HG02852 (cell line): ENCODE data around the gene KCNN3.
"Not testable (repeated sequence)": the region's sequence is repeated elsewhere in the genome, so short reads cannot be mapped to it uniquely, and the experiment has no call there.

ENCODE experiments used
- ATAC-seq: cut with Tn5 transposase; IDR thresholded peaks from one replicate; pipeline ENCODE4 v1.9.1; 2021; ENCODE audit warnings: mild to moderate bottlenecking, moderate library complexity; ENCODE audit not compliant: unreplicated experiment

KCNN3 gene

DNA sequence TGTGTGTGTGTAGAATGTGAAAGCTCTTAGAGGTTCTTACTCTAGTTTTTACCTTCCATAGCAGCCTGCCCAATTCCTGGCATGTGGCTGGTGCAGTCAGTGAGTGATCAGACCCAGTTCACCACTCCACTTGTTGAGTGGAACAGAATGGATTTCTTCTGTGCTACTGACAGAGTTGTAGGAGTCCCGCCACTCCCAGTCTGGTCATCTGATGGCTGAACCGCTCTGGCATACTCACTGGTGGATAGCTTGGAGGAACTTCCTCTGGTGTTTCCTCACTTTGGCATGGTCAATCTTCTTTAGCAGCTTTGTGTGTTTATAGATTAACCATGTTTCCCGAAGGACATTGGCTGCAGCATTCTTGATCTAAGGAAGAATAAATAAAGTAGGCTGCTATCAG, 155.4 kb downstream of the KCNN3 start:
- no peak for ATAC-seq

GRCh38 chr1:154714052-154714623, 155.9 kb downstream of the KCNN3 start:
- ATAC-seq = no peak

- no peak for ATAC-seq
These were observed 157.1 kb downstream of the KCNN3 start for GRCh38 chr1:154713005-154713404.

DNA sequence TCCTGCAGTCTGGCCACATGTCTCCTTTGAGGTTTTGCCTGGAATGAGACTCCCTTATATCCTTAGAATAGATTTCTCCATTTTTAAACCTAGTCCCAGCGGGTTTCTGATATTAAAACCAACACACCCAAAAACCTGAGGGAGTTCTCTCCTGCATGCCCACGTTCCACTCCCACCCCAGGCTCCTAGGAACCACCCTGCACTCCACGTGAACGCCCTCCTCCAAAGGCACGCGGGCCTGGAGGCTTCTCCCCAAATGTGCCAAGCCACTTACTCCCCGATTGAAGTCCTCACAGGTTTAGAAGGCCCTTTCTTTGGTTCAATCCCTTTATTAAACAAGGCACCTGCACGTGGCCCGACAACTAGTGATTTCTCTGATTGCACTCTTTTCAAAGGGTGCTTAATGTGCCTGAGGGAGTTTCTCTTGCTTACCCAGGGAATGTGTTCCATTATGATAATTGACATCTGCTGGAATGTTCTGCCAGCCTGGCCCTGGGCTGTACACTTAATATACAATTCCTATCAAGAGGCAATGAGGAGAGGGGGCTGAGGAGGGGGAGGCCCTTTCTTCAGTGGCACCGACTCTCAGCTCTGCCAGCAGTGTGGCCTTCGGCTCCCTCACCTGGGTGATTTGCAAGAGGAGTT, 157.8 kb downstream of the KCNN3 start:
- ATAC-seq = no peak

GRCh38 chr1:154711416-154711815, 158.7 kb downstream of the KCNN3 start:
- ATAC-seq = no peak

GRCh38 chr1:154710106-154710505, 160.0 kb downstream of the KCNN3 start:
- no peak for ATAC-seq

GRCh38 chr1:154707901-154708463, 162.1 kb downstream of the KCNN3 start:
- no peak for ATAC-seq

GRCh38 chr1:154706851-154707250, 163.2 kb downstream of the KCNN3 start:
- ATAC-seq = no peak

DNA sequence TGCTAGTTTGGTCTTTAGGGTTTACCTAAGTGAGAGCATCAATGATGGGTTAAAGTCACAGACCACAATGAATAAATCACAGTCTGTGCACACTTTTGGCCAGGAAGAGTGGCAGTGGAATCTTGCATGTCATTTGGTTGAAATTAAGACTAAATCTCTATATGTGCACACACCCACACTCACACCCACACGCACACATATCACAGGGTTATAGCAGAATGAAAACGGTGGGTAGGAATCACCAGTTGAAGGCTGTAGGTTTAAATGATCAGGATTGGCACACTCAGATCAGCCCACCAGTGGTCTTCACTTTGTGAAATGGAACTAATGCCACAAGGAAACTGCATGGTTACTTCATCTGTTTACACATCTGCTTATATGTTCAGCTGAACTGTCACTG, 164.5 kb downstream of the KCNN3 start:
- no peak for ATAC-seq

- ATAC-seq = no peak
These were observed 166.9 kb downstream of the KCNN3 start for GRCh38 chr1:154703170-154703569.

GRCh38 chr1:154698320-154699096, 171.6 kb downstream of the KCNN3 start:
- no peak for ATAC-seq

- ATAC-seq = no peak
These were observed 172.4 kb downstream of the KCNN3 start for GRCh38 chr1:154697710-154698109.

DNA sequence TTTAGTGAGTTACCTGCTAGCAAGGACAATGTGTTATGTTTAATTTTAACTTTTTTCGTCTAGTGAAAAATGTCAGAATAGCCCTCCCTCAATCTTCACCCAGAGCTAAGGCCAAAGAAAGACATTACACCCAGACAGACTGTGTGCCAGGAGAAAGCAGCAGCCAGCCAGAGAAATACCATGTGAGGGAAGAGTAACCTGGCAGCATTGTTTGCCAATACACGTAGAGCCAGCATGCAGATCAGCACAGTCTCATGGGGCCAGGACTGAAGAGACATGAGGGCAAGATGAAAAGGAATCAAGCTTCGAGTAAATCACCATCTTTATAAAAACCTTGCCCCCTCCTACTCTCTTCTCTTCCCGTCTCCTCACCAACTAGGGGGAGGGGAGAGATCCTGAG, 173.6 kb downstream of the KCNN3 start:
- no peak for ATAC-seq

- ATAC-seq = no peak
These were observed 174.1 kb downstream of the KCNN3 start for GRCh38 chr1:154695985-154696384.

GRCh38 chr1:154694995-154695394, 175.1 kb downstream of the KCNN3 start:
- no peak for ATAC-seq

DNA sequence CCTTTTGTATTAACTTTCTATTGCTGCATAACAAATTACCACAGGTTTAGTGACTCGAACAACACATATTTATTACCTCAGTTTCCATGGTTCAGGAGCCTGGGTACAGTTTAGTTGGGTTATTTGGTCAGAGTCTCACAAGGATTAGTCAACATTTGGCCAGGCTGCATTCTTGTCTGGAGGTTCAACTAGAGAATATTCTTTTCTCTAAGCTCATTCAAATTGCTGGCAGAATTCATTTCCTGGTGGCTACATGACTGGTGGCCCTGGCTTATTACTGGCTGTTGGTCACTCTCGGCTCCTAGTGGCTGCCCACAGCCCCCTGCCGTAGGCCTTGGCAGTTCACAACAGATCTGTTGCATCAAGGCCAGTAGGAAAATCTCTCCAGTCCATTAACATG, 181.0 kb downstream of the KCNN3 start:
- no peak for ATAC-seq

DNA sequence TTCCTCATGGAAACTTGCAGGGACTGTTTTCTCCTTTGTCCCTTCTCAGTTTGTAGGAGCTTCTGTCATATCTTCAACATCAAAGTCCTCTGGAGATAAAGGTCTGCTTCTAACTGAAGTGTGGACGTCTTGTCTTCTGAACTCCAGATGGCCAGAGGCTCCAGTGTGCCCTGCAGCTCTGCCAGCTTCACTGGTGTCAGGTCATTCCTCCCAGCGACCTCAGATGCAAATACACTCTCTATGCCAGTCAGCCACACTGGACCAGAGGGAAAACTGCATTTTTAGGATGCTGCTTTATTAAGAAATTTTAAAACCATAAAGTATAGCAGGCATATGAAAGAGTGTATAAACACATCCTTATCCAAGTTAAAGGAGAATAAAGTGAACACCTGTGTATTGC, 183.6 kb downstream of the KCNN3 start:
- no peak for ATAC-seq

- ATAC-seq = no peak
These were observed 186.3 kb downstream of the KCNN3 start for GRCh38 chr1:154683820-154684219.

DNA sequence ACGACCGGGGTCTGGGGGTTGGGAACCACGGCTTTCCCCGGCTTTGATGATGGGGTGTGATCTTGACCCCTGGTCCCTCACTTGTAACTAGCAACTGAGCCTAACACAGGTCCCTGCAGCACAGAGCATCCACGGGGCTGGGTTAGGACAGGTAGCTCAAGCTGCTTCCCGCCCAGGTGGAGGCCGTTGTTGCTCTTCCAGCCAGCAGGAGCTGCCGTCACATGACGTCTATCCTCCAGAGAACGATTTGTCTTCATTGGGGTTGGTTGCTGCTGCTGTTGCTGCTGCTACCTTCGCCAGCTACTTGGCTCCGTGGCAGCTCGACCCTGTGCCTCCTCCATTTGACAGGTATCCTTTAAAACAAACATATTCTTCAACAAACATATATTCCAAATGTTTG, 187.8 kb downstream of the KCNN3 start:
- ATAC-seq = no peak

GRCh38 chr1:154677844-154678243, 192.2 kb downstream of the KCNN3 start:
- not testable (repeated sequence) for ATAC-seq

DNA sequence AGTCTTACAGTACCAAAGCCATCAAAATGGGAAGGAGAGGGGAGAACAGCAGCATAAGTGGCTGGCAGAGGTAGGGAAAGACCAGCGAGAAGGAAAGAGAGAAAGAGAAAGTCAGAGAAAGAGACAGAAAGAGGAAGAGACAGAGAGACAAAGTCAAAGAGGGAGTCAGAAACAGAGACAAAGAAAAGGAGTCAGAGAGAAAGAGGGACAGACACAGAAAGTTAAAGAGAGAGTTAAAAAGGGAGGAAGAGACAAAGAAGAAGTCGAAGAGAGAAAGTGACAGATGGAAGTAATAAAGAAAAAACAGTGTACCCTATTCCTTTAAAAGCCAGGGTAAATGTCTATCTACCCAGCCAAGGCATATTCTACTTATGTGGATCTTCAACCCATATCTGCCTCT, 193.2 kb downstream of the KCNN3 start:
- not testable (repeated sequence) for ATAC-seq

DNA sequence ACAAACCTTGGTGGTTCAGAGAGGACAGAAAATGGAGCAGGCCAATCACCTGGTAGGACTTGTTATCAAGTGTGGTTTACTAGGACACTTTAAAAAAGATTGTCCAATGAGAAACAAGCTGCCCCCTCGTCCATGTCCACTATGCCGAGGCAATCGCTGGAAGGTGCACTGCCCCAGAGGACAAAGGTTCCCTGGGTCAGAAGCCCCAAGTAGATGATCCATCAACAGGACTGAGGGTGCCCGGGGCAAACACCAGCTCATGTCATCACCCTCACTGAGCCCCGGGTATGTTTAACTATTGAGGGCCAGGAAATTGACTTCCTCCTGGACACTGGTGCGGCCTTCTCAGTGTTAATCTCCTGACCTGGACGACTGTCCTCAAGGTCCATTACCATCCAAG, 195.6 kb downstream of the KCNN3 start:
- ATAC-seq = not testable (repeated sequence)
